PFSK-1 (cell line): ENCODE data around the gene XPO6.

Experiments
- POLR2AphosphoS5 ChIP-seq: IDR thresholded peaks from 2 replicates; pipeline ENCODE4 v1.6.1; 2012; ENCODE audit warnings: low read depth, mild to moderate bottlenecking, control low read depth, low read length, moderate library complexity
- SIN3A ChIP-seq: IDR thresholded peaks from 2 replicates; pipeline ENCODE4 v1.6.1; 2012; ENCODE audit warnings: mild to moderate bottlenecking, low read length, moderate library complexity, borderline replicate concordance; ENCODE audit not compliant: insufficient read depth

DNA sequence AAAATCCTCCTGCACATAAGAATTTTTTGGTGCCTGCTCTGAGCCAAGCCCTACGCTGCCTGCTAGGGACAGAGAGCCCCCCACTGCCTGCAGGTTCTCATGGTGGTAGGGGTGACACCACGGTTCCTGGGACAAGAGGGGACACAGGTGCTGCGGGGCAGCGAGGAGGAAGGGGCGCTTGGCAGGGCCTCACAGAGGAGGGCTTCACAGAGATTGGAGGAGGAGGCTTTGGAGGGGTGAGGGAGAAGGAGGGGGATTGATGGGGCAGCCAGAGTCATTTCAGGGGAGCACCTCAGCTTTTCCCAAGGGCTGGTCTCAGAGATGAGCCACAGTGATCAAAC is 118.4 kb downstream of the XPO6 start:
- TF ChIP-seq SIN3A = no peak
- no peak for TF ChIP-seq POLR2AphosphoS5
